ENCODE measurements around the gene HOXC12. TPM values are rescaled to one million over a fixed set of nuclear protein-coding genes. Genes with fewer than 3 reads are reported as not detected.

Gene HOXC12
- total and polyA plus RNA-seq, 12 donors = not detected

DNA sequence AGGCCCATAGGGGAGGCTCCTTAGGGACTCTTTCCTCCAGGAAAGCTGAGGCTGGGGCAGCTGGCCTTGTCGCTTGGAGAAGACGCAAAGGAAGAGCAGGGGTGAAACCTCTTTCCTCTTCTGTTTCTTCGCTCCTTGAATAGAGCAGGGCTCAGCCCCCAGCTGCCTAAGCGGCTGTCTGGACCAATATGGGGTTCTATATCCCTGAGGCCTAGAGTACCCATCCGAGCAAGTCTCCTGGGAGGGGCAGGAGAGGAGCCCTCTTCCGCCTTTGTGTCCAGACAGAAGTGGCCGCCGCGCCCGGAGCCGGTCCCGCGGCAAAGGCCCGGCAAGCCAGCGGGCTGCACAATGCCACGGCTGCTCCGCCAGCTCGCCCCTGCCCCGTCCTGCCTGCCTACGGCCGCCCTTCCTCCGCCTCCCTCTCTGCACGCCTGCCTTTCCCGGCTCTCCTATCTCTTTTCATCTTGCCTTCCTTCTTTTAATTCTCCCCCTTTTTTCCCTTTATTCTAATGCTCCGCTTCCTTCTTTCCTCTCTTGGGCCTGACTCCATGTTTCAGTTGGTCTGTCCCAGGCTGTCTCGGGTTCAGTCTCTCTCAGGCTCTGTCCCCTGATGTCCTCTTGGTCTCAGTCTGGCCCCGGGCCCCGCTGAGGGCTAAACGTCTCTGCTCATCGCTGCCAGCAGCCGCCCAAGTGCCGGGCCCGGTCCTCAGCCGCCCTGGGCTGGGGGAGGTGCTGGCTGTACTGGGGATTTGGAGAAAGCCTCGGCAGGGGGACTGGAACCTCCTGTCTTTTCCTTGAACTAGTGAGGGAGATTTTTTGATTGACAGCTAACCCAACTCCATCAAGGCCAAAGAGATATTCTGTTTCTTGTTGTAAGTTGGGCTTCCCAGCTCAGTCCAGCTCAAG is 42.8 kb downstream of the HOXC12 start:
- intact Hi-C loops (cut with DNase I) = no loop called here
- TF ChIP-seq CTCF (IDR thresholded peaks at IDR 0.05) (no peak), POLR2A (IDR thresholded peaks at IDR 0.05) (no peak)
- H3K4me3 ChIP-seq = no peak overlapping the region
- 43 to 68% (median 59%) methylated on average over 32 to 35 of the region's 35 CpGs for WGBS, 4 donors
- peak overlapping the region in 1 of 5 donors; percentile 3 for H3K27ac ChIP-seq
- peaks cover 14 to 26% of the 10 kb centered on the region in 2 donors for H3K4me1 ChIP-seq (replicated peaks in 1 of 2)
- H3K36me3 ChIP-seq (replicated peaks in 1 of 2) = no peaks in the 10 kb centered on the region
- no peak for DNase-seq
- H3K27me3 ChIP-seq = peaks cover 40% of the 10 kb centered on the region
- no peaks in the 10 kb centered on the region for H3K9me3 ChIP-seq (replicated peaks in 1 of 3)

GRCh38 chr12:53998110-53998899 is 43.6 kb downstream of the HOXC12 start:
- H3K4me1 ChIP-seq (replicated peaks in 1 of 2) = peaks cover 14 to 26% of the 10 kb centered on the region in 2 donors
- intact Hi-C loops (cut with DNase I) = no loop called here

DNA sequence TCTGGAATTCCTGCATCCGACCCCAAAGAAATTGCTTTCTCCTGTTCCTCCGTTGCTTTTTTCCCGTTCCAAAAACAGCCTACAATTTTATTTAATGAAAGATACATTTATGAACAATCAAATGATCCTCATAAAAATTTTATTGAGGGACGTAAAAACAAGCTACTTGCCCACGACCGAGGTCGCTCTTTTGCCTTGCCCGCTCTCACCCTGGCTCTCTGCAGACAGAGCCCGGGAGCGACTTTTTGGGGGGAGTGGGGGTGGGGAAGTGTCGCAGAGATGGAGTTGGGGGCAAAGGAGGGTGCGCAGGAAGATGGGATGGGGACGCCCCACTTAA is 44.2 kb downstream of the HOXC12 start:
- no peak for DNase-seq
- Histone ChIP-seq H3K27ac (no peak overlapping the region), H3K4me3 (no peak overlapping the region), H3K9me3 (replicated peaks in 1 of 3) (no peaks in the 10 kb centered on the region), H3K4me1 (replicated peaks in 1 of 2) (peaks cover 14 to 26% of the 10 kb centered on the region in 2 donors), H3K27me3 (peaks cover 27% of the 10 kb centered on the region), H3K36me3 (replicated peaks in 1 of 2) (no peaks in the 10 kb centered on the region)
- 11 to 24% (median 17%) methylated on average over 13 of the region's 13 CpGs for WGBS, 4 donors
- intact Hi-C loops (cut with DNase I) = no loop called here
- no peak for TF ChIP-seq POLR2A (IDR thresholded peaks at IDR 0.05)
- no peak for TF ChIP-seq CTCF (IDR thresholded peaks at IDR 0.05)

More at GRCh38 chr12:53998110-53998899, 43.6 kb downstream of the HOXC12 start:
- Histone ChIP-seq H3K9me3 (replicated peaks in 1 of 3) (no peaks in the 10 kb centered on the region), H3K4me3 (no peak overlapping the region), H3K36me3 (replicated peaks in 1 of 2) (no peaks in the 10 kb centered on the region), H3K27ac (no peak overlapping the region), H3K27me3 (peaks cover 32% of the 10 kb centered on the region)
- no peak for DNase-seq
- TF ChIP-seq POLR2A (IDR thresholded peaks at IDR 0.05) (no peak), CTCF (IDR thresholded peaks at IDR 0.05) (no peak)
- WGBS, 4 donors = 47 to 51% (median 49%) methylated on average over 11 of the region's 11 CpGs

DNA sequence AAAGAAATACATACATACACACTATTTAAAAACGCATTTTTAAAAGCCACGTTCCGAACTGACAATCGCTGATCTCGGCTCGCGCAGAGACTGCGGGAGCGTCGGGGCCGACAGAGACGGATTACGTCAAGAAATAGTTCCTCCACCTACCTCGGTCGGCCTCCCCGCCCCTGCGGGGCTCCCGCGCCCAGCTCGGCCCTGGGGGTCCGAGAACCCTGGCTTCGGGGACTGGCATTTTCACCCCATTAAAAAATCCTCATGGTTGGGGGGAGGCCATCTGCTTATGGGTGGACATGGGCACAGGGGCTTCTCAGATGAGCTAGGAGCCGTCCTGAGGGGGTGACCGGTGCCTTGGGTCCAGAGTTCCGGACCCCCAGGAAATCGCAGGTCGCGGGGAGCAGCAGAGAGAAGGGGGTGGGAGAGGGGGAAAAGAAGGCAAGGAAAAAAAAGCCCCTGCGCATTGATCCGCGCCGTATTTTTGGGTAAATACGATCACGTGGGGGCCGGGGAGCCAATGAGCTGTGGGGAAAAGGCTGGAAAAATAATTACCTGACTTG is 44.9 kb downstream of the HOXC12 start:
- peaks cover 19% of the 10 kb centered on the region for H3K27me3 ChIP-seq
- H3K9me3 ChIP-seq (replicated peaks in 1 of 3) = no peaks in the 10 kb centered on the region
- H3K4me3 ChIP-seq = peak overlapping the region in 2 of 4 donors; percentile 37 to 60
- WGBS, 4 donors = 2 to 3% (median 2%) methylated on average over 26 to 35 of the region's 35 CpGs
- TF ChIP-seq CTCF (IDR thresholded peaks at IDR 0.05) (no peak), POLR2A (IDR thresholded peaks at IDR 0.05) (no peak)
- H3K4me1 ChIP-seq (replicated peaks in 1 of 2) = peaks cover 14 to 21% of the 10 kb centered on the region in 2 donors
- peak in 6 of 7 donors; percentile 50 to 92 (median 72) for DNase-seq
- H3K27ac ChIP-seq = peak overlapping the region in 2 of 5 donors; percentile 75 to 82
- no peaks in the 10 kb centered on the region for H3K36me3 ChIP-seq (replicated peaks in 1 of 2)
- intact Hi-C loops (cut with DNase I) = loop anchor here in 1 of 2 donors (5.0 kb wide), 1 partner anchor 208 kb away; no protein-coding TSS in a partner anchor

Measured in adrenal gland (tissue), 12 donors.